Esophagus (tissue), 2 donors: Measurements from ENCODE around the gene ZBTB39. TPM values are rescaled to one million over a fixed set of nuclear protein-coding genes. Genes with fewer than 3 reads are reported as not detected.

Experiments used
- H3K27ac ChIP-seq, 2 donors: one replicate each; pipeline ENCODE4 v1.5.1; 2013; ENCODE audit warnings: low read depth in 2 of 2, mild to moderate bottlenecking in 2 of 2, inconsistent platforms in 1 of 2, low read length in 1 of 2, moderate library complexity in 1 of 2
- H3K27me3 ChIP-seq, 2 donors: one replicate each; pipeline ENCODE4 v1.6.1; 2013; ENCODE audit warnings: low read length in 2 of 2, control low read depth in 1 of 2, mild to moderate bottlenecking in 1 of 2; ENCODE audit not compliant: insufficient read depth in 2 of 2, control insufficient read depth in 1 of 2
- H3K36me3 ChIP-seq, 2 donors: one replicate each; pipeline ENCODE4 v1.6.1; 2013; ENCODE audit warnings: low read length in 1 of 2; ENCODE audit not compliant: control insufficient read depth in 2 of 2, insufficient read depth in 2 of 2
- H3K4me1 ChIP-seq, 2 donors: one replicate each; pipeline ENCODE4 v1.6.1; 2013; ENCODE audit warnings: low read length in 1 of 2; ENCODE audit not compliant: control insufficient read depth in 2 of 2, insufficient read depth in 2 of 2
- H3K4me3 ChIP-seq, 2 donors: one replicate each; pipeline ENCODE4 v1.5.1; 2013; ENCODE audit warnings: low read length in 2 of 2, mild to moderate bottlenecking in 2 of 2, low read depth in 1 of 2, moderate library complexity in 1 of 2
- H3K9me3 ChIP-seq, 2 donors: one replicate each; pipeline ENCODE4 v1.6.1; 2013; ENCODE audit warnings: mild to moderate bottlenecking in 2 of 2, low read depth in 1 of 2, low read length in 1 of 2, moderate library complexity in 1 of 2; ENCODE audit not compliant: control insufficient read depth in 2 of 2, insufficient read depth in 1 of 2
- WGBS, 2 donors: extraction: QIAGEN DNeasy Blood & Tissue Kit; methylation state at CpG; one replicate each; pipeline ENCODE4 v1.1.7; 2013; 5-methylcytosine and 5-hydroxymethylcytosine counted together
- polyA plus RNA-seq, 2 donors: library from polyadenylated mRNA; stranded (reverse); fragments of 200-250 nt; gene quantifications; one replicate each; pipeline ENCODE4 v1.2.3, GENCODE V29; 2013
- donor health status: healthy with polysubstance abuse.
- donor health status: Bipolar disorder and iron deficiency.

Gene ZBTB39
- polyA plus RNA-seq, 2 donors, result 1.2 to 1.4 TPM

DNA sequence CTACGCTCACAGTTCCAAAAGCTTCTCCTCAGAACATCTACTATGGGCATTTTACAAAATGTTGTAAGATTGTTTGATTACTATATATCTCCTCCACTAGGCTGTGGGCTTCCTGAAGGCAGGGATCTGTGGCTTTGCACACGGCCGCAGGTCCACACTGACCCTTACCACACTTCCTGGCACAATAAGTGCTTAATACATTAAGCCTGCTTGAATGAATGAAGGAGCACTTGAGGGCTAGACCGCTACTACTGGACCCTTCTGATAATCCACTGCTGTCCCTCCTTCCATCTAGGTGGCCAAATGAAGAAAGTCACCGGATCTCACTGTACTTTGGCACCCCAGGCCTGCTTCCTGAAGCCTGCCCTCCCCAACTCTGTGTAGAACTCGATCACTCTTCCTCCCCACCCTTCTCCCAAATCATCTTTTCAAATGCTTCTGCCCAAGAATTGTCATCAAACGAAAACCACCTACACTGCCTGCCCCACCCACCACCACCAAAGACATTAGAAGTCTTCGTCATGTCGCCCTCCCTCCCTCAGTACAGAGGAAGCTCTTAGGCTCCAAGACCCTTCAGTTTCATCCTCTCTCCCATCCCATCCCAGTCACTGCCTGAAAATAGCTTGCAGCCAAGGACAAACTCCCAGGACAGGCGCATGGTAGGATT is 596 bp upstream of the ZBTB39 start:
- Histone ChIP-seq H3K4me1 (peaks cover 0 to 5% of the 10 kb centered on the region in 2 donors), H3K9me3 (no peaks in the 10 kb centered on the region), H3K36me3 (peaks cover 16 to 22% of the 10 kb centered on the region in 2 donors), H3K4me3 (peak overlapping the region; percentile 43 to 70), H3K27ac (peak overlapping the region in 1 of 2 donors; percentile 45), H3K27me3 (no peaks in the 10 kb centered on the region)
- WGBS, 2 donors, result 54 to 55% methylated on average over 10 of the region's 10 CpGs

DNA sequence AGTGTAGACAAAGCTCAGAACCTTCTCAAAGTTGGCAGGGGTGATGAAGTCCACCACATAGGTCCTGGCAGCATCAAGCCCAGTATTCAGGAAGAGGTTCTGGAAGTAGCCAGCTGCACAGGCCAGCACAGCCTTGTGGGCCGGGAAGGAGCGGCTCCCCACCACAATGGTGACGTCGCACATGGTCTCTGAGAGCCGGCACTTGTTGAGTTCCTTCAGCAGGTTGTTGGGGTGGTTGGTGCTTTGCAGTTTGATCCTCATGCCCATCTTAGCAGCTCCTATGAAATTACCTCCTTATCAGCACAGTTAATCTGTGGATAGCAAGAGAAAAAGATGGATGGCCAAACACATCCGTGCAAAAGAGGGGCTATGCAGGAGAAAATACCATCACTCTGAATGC is 1.7 kb downstream of the ZBTB39 start:
- whole genome bisulfite sequencing, 2 donors, result 82 to 84% methylated on average over 6 of the region's 6 CpGs
- no peak overlapping the region for H3K4me3 ChIP-seq
- no peak overlapping the region for H3K27ac ChIP-seq
- H3K36me3 ChIP-seq, result peaks cover 16 to 22% of the 10 kb centered on the region in 2 donors
- H3K4me1 ChIP-seq, result peaks cover 0 to 5% of the 10 kb centered on the region in 2 donors
- no peaks in the 10 kb centered on the region for H3K9me3 ChIP-seq
- H3K27me3 ChIP-seq, result no peaks in the 10 kb centered on the region

DNA sequence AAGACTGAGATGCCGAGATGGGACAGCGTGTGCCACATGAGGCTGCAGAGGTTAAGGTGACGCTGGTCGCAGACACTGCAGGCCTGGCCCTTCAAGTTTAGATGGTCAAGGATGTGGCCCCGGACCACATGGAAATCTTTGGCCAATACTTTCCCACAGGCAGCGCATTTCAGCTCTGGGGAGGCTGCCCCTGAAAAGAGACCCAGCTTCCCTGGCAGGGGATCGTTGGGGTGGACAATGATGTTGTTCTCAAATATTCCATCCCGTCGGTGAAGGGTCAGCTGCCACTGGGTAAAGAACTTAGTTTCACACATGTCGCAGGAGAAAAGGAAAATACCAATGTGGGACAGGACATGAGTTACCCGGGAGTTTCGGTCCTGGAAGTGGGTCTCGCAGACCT is 3.0 kb downstream of the ZBTB39 start:
- H3K36me3 ChIP-seq, result peaks cover 16 to 22% of the 10 kb centered on the region in 2 donors
- 92 to 94% methylated on average over 13 of the region's 13 CpGs for WGBS, 2 donors
- H3K4me3 ChIP-seq, result no peak overlapping the region
- H3K9me3 ChIP-seq, result no peaks in the 10 kb centered on the region
- no peaks in the 10 kb centered on the region for H3K27me3 ChIP-seq
- H3K27ac ChIP-seq, result no peak overlapping the region
- H3K4me1 ChIP-seq, result peaks cover 0 to 5% of the 10 kb centered on the region in 2 donors

DNA sequence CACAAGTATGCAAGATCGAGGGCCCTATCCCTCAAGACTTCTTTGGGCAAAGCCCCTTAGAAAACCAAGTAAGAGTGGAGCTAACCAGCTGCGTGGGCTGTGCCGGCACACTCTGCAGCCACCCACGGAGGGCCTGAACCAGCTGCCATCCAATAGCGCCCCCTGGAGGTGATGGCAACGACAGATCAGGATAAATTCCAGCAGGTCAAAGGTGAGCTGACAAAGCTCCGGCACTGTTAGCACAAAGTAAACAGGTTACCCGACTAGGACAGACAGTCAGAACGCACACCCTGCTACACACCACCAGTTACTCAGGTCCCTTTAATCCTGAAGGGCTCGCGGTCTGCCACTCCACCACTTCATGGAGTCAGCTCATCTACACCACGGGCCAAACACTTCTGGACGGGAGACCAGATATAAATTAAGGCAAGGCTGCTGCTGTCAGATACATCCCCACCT is 4.9 kb downstream of the ZBTB39 start:
- WGBS, 2 donors, result 27 to 35% methylated on average over 13 of the region's 13 CpGs
- H3K36me3 ChIP-seq, result peaks cover 16 to 24% of the 10 kb centered on the region in 2 donors
- no peaks in the 10 kb centered on the region for H3K27me3 ChIP-seq
- H3K9me3 ChIP-seq, result no peaks in the 10 kb centered on the region
- no peaks in the 10 kb centered on the region for H3K4me1 ChIP-seq
- H3K27ac ChIP-seq, result peak overlapping the region in 1 of 2 donors; percentile 15
- H3K4me3 ChIP-seq, result no peak overlapping the region

DNA sequence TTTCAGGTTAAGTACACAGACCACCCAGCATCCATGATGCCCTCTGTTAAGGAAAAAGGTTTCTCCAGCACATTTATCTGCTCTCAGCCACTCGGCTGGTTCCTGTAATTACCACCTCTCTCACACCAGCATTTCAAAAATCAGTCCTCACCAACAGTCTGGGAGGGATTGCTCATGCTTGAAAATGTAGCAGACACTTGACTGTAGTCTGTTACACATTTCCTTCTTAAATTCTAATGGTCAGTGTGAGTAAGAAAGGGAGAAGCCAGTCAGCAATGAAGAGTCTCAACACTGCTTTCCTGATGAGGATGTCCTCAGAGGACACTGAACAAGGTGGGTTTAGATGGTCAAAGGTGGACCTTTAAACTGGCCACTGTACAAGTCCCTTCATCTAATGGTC is 6.0 kb downstream of the ZBTB39 start:
- no peaks in the 10 kb centered on the region for H3K9me3 ChIP-seq
- H3K4me3 ChIP-seq, result no peak overlapping the region
- no peaks in the 10 kb centered on the region for H3K4me1 ChIP-seq
- H3K36me3 ChIP-seq, result peaks cover 16 to 28% of the 10 kb centered on the region in 2 donors
- H3K27ac ChIP-seq, result no peak overlapping the region
- no peaks in the 10 kb centered on the region for H3K27me3 ChIP-seq
- 64 to 77% methylated on average over 1 of the region's 1 CpG for WGBS, 2 donors

DNA sequence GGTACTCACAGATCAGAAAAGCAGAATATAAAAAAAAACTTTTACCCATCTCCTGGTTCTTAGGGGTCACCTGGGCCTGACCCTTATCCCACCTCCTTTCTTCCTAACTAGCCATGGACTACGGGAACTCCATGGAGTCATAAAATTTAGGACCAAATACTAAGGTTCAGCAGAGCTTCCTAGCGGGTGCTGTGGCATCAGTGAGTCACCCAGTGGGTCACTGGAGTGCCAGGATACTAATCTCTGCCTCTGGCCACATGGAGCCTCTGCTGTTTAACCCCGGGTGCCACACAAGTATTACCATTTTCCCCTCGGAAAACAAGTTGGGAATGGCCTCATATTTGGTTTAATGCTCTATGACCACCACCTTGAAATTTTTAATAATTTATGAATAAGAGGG is 6.9 kb downstream of the ZBTB39 start:
- Histone ChIP-seq H3K27ac (no peak overlapping the region), H3K36me3 (peaks cover 16 to 26% of the 10 kb centered on the region in 2 donors), H3K9me3 (no peaks in the 10 kb centered on the region), H3K4me1 (no peaks in the 10 kb centered on the region), H3K27me3 (no peaks in the 10 kb centered on the region), H3K4me3 (no peak overlapping the region)
- WGBS, 2 donors, result 65 to 71% methylated on average over 4 of the region's 4 CpGs

DNA sequence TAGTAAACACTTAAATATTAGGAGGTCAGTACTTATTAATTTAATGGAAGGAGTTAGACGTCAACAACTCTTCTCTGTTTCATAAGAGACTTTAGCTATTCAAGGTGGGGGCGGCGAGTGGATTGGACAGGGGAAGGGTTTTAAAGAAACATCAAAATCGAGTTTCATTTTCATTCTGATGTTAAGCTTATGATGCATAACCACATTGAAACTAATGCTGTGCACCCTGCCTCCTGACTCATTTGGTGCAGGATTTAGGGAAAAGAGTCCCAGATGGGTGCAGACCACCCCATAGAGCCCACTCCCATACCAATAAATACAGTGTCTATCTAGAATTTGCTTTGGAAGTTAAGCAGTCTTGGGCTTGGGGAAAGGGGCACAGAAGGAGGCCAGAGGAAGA is 7.4 kb downstream of the ZBTB39 start:
- no peaks in the 10 kb centered on the region for H3K4me1 ChIP-seq
- WGBS, 2 donors, result 56 to 60% methylated on average over 4 of the region's 4 CpGs
- no peaks in the 10 kb centered on the region for H3K9me3 ChIP-seq
- H3K27ac ChIP-seq, result no peak overlapping the region
- H3K4me3 ChIP-seq, result no peak overlapping the region
- H3K27me3 ChIP-seq, result no peaks in the 10 kb centered on the region
- H3K36me3 ChIP-seq, result peaks cover 15 to 21% of the 10 kb centered on the region in 2 donors

DNA sequence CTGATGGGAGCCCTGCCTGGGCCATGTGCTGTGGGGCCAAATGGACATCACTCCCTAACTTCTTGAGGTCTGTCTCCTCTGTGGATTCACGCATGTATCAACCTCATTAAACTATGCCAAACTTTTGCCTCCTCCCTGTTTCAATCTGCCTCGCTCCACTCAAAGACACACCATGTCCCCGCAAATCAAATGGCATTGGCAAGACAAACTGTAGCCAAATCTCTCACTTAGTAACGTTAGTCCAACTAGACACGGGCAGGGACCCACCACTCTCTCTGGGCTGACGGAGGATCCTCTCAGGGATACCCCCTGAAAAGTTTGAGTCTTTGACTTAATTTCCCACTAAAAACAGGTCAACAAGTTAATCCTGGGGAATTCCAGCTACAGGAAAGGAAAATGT is 8.0 kb downstream of the ZBTB39 start:
- Histone ChIP-seq H3K27me3 (no peaks in the 10 kb centered on the region), H3K9me3 (no peaks in the 10 kb centered on the region), H3K4me3 (no peak overlapping the region), H3K36me3 (peaks cover 10 to 14% of the 10 kb centered on the region in 2 donors), H3K27ac (no peak overlapping the region), H3K4me1 (no peaks in the 10 kb centered on the region)
- 91 to 92% methylated on average over 6 of the region's 6 CpGs for WGBS, 2 donors

DNA sequence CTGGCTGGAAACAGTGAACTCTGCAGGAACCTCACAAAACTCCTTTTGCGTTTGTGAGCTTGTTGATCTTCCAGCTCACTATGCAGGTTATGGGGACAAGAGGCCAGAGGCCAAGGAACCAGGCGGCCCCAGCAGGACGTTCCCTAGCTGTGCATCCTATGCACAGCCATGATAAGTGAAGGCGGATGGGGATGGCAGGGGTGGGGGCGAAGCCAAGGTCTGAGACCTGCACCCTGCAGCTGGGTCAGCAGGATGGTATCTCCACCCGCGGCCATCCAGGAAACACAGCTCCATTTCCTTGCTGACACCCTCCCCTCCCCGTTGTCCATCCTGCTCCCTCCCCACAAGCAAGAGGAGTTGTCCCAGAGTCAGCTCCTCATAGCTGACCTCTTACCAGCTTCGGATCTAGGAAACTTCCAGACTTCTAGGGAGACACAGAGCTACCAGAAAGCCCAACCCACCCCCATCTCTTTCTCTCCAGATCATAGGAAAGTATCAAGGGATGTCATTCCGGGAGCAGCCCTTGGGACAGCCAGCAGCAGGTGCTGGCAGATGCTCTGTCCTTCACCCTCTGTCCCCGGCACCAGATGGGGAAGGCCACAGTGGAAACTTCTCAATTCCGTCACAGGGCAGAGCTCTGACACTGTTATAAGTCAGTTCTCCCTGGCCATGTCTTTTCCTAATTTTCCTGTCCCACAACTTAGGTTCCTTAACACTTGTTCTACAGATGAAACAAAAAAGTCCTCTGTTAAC is 9.4 kb downstream of the ZBTB39 start:
- H3K4me1 ChIP-seq, result no peaks in the 10 kb centered on the region
- H3K4me3 ChIP-seq, result no peak overlapping the region
- H3K27me3 ChIP-seq, result no peaks in the 10 kb centered on the region
- peaks cover 0 to 7% of the 10 kb centered on the region in 2 donors for H3K36me3 ChIP-seq
- H3K27ac ChIP-seq, result no peak overlapping the region
- H3K9me3 ChIP-seq, result no peaks in the 10 kb centered on the region
- WGBS, 2 donors, result 75 to 81% methylated on average over 12 of the region's 12 CpGs
